GM18508 (cell line): ENCODE data around the gene RAET1L.
"Not testable (repeated sequence)": the region's sequence is repeated elsewhere in the genome, so short reads cannot be mapped to it uniquely, and the experiment has no call there.

Experiments used
- ATAC-seq: cut with Tn5 transposase; IDR thresholded peaks from one replicate; pipeline ENCODE4 v1.9.1; 2021; ENCODE audit warnings: moderate number of reproducible peaks; ENCODE audit not compliant: insufficient read depth, unreplicated experiment

RAET1L gene

DNA sequence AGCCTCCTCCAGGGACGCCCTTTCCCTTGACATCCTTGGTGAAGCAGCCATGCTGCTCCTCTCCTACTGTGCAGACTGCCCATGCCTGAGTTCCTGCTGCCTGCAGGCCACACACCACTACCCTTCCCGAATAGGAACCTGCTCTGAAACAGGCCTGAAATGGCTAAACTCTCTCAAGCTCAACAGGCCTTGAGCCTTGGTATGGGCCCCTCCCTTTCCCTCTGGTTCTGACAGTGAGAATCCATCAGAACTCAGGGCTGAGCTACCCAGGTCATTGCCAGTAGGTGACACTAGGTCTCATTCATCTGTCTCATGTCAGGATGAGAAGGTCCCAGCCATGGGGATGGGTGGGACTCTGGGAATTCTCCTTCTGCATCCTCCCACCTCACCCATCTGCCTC is 25.7 kb downstream of the RAET1L start:
- ATAC-seq: no peak

DNA sequence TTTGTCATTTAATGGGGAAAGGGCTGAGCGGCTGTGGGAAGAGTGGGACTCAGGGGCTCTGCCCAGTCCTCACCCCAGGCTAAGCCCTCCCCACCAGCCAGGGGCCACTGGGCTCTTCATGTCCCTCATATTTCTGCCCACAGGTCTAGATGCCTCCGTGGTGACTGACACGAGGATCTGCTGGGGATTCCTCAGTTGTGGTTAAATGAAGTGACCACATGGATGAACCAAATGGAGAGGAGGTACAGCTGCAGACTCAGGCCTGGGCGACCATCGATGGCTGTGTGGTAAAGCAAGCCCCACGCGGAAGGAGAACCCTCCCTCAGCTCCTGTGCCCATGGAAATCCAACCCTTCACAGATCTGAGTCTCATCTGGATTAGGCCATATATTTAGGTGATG is 29.4 kb downstream of the RAET1L start:
- ATAC-seq: no peak

DNA sequence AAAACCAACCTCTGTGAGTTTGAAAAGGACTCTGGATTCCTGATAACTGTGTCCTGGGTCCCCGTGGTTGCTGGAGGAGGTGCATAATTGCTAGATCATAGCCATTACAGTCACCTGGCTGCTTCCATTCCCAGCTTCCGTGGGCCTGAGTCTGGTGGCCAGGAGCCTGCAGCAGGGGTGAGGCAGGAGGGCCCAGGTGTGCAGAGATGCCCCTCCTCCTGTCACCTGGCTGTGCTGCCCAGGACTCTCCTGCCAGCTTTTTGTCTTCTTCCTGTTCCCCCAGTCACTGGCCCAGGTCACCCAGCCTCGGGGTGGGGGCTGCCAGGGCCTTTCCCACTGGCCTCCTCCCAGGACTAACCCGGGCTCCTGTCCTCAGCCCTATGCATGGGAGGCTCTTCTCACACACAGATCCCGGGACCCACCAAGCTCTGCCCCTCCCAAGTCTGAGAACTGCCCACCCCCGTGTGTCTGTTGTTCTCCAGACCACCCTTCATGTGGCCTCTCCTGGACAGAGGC is 30.0 kb downstream of the RAET1L start:
- no peak for ATAC-seq

DNA sequence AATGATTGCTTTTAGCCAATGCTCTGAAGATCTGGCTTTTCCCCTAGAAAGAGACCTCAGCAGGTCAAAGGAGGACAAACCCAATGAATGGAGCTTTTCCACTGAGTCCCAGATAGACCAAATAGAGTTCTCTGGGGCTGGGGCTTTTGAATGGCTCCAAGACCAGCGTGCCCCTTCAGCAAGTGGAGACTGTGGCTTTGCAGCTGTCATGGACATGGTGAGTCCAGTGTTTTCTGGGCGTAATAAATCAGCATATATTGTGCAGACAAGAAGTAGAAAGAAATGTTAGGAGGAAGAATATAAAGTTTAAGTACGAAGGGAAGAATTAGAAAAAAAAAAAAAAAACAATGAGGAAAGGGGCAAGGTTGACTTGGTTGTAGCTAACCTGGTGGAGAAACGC is 33.5 kb downstream of the RAET1L start:
- ATAC-seq: no peak

DNA sequence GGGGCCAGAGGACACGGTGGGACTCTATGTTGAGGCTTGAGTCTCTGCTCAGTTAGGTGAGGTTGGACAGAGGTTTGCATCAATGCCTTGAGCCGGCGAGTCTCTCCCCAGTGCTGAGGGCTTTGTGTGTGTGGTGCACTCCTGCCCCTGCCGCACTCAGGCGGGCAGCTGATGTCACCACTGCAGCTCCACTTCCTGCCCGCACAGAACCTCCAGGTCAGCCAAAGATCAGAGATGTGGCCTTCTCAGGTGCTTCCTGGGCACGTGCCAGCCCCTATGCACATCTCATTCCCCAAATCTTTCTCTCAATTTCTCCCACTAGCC is 33.9 kb downstream of the RAET1L start:
- ATAC-seq: not testable (repeated sequence)

DNA sequence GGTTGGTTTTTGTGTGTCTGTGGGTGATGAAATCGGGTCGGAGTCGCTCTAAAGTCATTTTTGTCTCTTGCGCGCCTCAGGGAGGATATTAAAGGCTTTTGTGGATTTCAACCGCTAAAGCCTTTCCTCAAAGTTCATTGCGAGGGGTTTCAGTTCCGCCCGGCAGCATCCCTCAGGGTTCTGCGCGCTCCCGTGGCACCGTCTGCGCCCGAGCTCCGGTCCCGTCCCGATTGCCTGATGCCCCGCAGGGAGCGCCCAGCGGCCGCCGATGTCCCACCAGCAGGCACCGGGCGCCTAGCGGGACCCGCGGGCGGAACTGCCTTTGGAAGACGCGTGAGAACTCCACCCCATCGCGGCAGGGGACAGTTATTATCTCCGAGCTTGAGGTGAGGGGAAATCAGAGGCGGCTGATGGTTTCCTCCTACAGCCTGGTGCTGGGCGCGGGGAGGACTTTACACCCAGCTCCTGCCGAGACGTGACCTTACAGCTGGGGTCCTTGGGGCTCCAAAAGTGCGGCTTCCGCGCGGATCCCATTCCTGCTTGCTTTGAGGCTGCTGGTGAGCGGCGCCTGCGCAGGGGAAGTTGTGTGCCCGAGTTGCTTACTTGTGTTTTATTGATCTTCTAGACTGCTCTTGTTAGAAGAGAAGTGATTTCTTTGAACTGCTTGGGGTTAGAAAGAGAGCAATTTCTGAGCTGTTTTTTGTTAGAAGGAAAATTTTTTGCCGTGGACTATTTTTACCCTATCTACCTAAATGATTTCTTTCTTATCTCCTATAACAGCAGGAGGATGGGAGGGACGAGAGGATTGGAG is 34.5 kb downstream of the RAET1L start:
- no peak for ATAC-seq

DNA sequence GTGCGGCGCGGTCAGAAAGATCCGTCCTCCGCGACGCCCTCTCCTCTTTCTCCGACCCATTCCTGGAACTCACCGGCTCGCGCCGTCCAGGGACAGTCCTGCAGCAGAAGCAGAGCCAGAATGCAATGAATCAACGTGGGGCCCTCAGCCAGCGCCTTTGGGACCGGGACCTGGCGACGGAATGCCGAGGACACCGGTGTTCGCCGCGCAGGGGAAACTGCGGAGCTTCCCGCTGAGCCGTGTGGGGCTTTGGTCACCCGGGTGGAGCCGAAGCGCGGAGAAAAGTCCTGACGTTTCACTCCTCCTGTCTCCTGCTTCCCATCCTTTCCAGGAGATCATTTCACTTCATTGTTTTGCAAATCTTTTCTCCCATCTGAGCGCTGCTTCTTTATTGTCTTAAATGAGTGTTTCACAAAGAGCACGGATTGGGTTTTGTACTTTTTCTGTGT is 35.1 kb downstream of the RAET1L start:
- ATAC-seq: no peak

DNA sequence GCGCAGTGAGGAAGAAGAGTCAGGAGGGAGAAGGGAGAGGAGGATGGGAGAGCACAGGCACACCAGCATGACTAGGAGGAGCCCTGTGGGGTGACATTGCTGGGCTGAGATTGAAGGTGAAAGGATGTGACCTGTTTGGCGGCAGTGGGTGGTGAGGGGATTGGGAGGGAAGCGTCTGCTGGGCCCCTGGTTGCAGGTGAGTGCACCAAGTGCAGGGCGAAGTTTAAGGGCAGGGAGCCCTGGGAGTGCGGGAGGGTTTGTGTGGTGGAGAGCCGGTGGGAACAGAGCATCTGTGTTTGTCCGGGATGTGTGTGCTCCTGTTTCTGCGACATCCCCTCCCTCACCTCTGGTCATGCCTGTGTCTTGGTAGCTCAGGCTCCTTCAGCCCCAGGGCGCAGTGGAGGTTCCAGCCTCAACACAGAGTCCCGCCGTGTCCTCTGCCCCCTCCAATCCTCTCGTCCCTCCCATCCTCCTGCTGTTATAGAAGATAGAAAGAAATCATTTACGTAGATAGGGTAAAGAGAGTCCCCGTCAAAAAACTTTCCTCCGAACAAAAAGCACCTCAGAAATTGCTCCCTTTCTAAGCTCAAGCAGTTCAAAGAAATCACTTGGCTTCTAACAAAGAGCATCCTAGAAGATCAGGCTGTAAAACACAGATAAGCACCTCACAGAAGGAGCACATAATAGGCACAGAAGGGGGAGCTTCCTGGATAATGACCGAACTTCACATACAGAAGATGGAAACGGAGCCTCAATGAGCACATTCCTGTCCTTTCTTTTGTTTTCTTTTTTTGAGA is 36.6 kb downstream of the RAET1L start:
- no peak for ATAC-seq

DNA sequence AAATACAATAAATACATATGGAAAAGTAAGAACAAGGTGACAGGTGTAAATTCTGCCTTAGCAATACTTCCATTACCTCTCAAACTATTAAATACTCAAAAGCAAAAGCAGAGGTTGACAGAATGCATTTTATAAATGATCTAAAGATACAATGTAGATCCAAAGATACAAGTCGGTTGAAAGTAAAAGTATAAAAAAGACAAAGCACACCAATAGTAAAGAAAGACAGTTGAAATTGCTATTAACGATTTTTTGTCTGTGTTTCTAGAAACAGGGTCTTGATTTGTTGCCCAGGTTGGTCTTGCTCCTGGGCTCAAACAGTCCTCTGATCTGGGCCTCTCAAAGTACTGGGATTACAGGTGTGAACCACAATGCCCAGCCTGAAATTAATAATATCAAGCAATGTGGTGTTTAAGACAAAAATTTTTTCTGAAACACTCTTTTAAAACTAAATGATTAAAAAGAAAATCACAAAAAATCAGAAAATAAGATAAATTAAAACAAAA is 37.7 kb downstream of the RAET1L start:
- no peak for ATAC-seq

DNA sequence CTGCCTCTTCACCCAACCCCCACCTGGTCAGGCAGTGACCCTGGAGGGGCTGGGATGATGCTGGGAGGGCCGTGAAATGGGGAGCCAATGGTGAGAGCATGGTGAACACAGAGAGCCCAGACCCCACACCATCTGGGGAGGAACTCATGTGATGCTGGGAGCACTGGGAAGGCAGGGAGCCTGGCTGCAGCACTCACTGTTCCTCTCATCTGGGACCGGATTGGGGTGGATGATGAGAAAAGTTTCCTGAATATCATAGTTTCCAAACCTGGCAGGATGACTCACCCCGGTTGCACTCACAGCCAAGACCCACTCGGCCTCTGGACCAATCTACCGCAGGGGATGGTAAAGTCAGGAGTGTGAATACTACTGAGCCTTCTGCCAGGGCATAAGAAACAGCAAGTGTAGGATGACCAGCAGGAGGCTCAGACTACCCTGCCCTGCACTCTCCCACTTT is 39.8 kb downstream of the RAET1L start:
- no peak for ATAC-seq

DNA sequence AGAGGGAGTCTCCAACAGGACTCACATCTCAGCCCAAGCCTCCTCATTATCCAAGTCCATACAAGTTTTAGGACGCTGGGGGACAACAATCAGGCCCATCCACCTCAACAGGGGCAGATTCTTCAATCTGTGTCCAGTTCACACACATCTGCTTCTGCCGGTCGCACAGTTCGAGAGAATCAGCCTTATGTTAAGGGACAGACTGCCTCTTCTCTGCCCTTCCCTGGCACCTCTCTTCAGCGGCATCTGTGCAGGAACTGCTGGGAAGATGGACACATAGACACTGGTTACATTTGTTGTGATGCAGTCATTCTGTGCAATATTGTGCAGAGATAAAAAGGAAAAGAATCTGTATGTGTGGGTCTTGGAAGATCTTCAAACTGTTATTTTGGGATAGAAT is 40.6 kb downstream of the RAET1L start:
- ATAC-seq: no peak

DNA sequence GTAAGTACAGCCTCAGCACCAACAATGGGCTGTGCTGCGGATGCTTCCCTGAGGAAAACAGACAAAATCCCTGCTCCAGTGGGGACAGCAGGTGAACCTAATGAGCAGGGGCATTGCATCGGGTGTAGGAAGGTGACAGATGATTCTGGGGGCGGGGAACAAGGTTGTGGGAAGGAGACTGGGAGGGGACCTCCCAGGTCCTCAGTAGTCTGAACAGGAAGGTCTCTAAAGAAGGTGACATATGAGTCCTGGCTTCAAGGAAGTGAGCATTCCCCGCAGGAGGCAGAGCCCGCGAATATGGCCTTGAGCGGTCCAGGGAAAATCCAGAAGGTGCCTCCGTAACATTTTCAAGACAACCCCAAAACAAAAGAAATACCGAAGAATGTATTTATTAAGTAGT is 42.2 kb downstream of the RAET1L start:
- ATAC-seq: no peak

DNA sequence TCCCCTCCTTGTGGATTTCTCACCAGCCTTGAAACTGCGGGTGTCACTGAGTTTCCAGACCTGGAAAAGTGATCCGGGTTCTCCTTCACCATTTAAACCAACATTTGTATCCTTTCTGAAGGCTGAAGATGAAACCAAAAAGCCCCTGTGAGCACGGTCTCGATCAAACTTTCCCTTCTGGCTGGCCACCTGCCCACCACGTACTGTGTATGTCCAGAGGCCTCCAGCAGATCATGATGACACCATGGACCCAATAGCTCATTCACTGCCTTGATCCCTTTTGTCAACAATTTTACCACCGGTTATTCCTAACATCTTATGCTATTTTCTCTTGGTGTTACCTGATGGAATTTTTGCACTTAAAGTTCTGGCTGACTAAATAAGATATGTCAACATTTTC is 46.0 kb downstream of the RAET1L start:
- no peak for ATAC-seq

DNA sequence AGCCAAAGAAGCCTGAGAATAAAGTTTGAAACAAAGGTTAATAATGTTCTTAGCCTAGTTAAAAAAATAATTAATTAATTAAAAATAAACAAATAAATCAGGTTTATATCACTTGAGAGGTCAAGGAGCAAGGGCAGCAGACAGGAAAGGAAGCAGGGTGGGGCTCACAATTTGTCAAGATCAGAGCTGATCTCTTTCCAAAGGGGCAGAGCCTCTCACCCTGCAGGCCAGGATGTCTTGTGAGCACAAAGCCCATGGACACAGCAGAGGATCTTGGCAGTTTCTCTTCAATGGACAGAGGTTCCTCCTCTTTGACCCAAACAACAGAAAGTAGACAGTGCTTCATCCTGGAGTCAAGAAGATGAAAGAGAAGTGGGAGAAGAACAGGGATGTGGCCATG is 46.7 kb downstream of the RAET1L start:
- ATAC-seq: no peak

DNA sequence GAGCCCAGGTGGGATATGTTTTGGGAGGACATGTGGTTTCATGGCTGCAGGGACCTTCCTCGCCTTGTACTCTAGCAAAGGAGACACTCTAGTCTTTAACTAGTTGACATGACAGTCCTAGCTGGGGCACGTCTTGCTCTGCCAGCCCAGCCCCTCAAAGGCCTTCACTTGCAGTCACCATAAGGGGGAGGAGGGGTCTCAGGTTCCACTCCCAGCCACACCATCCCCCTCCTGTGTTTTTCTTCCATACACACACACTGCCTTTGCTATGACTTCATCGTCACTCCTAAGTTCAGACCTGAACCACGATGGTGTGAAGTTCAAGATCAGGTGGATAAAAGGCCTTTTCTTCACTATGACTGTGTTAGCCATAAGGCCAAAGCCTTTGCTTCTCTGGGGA is 48.1 kb downstream of the RAET1L start:
- ATAC-seq: no peak

DNA sequence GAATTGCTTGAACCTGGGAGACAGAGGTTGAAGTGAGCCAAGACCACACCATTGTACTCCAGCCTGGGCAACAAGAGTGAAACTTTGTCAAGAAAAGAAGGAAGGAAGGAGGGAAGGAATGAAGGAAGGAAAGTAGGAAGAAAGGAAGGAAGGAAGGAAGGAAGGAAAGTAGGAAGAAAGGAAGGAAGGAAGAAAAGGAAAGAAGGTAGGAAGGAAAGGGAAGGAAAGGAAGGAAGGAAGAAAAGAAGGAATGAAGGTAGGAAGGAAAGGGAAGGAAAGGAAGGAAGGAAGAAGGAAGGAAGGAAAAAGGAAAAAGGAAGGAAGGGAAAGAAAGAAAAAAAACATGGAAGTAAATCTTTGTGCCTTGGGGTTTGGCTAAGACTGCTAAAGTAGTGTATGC is 49.9 kb downstream of the RAET1L start:
- no peak for ATAC-seq

DNA sequence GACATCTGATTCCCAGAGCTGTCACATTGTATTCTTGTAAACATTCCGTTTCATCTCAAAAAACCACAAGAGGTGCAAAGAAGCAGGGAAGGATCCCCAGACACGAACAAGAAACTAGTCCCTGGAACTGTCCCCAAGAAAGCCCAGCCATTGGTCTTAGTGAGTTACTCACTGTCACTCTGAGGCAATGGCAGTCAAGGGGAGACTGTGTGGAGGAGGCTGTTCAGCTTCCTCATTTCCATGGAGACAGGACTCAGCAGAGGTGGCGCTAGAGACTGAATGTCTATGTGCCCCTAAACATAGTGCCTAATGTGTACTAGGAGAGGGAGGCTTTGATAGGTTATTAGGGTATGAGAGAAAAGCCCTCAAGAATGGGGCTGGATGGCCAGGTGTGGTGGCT is 50.5 kb downstream of the RAET1L start:
- no peak for ATAC-seq

DNA sequence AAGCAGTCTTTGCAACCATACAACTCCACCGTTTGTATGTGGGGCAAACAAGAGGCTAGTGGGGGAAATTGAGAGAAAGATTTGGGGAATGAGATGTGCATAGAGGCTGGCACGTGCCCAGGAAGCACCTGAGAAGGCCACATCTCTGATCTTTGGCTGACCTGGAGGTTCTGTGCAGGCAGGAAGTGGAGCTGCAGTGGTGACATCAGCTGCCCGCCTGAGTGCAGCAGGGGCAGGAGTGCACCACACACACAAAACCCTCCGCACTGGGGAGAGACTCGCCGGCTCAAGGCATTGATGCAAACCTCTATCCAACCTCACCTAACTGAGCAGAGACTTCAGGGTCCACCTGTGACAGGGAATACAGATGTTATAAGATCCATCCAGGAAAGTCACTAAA is 50.9 kb downstream of the RAET1L start:
- ATAC-seq: not testable (repeated sequence)

DNA sequence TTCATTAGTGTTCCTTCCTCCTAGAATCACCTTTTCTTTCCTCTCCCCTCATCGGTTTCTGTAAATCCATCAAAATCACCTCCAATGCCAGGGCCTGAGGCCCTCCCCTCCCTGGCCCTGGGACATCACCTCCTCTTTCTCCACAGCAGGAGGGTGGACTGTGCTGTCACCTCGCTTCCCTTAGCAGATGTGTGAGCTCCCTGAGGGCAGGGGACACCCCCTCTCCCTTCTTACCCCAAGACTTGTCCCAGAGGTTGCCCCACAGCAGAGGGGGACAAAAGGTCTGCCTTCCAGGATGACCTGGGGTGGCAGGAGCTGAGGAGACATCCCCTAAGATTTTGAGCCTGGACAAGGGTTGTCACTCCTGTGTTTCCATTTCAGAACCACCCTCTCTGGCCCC is 55.7 kb downstream of the RAET1L start:
- no peak for ATAC-seq

DNA sequence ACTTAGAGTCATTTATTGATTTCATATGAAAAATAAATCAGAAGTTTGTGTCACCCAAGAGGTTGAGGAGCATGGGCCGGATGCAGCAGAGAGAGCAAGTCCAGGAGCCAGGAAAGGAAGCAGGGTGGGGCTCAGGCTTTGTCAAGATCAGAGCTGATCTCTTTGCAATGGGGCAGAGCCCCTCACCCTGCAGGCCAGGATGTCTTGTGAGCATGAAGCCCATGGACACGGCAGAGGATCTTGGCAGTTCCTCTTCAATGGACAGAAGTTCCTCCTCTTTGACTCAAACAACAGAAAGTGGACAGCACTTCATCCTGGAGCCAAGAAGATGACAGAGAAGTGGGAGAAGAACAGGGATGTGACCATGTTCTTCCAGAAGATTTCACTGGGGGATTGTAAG is 56.4 kb downstream of the RAET1L start:
- ATAC-seq: not testable (repeated sequence)
